GM18520 (cell line): ENCODE results near the gene PLEKHH2.

ENCODE experiments used
- ATAC-seq: cut with Tn5 transposase; IDR thresholded peaks from one replicate; pipeline ENCODE4 v1.9.1; 2021; ENCODE audit not compliant: unreplicated experiment

The PLEKHH2 gene

GRCh38 chr2:43754180-43754579, 117.1 kb downstream of the PLEKHH2 start:
- no peak for ATAC-seq

GRCh38 chr2:43758739-43759138, 121.7 kb downstream of the PLEKHH2 start:
- ATAC-seq: no peak

GRCh38 chr2:43759195-43759594, 122.1 kb downstream of the PLEKHH2 start:
- ATAC-seq: no peak

- no peak for ATAC-seq
Observed at GRCh38 chr2:43762286-43762685, 125.2 kb downstream of the PLEKHH2 start.

- ATAC-seq: no peak
Observed at GRCh38 chr2:43763091-43763490, 126.0 kb downstream of the PLEKHH2 start.

GRCh38 chr2:43764086-43764705, 127.1 kb downstream of the PLEKHH2 start:
- ATAC-seq: no peak

GRCh38 chr2:43766006-43766405, 128.9 kb downstream of the PLEKHH2 start:
- ATAC-seq: no peak

GRCh38 chr2:43773876-43774613, 137.0 kb downstream of the PLEKHH2 start, which contains the start of gene DYNC2LI1:
Gene DYNC2LI1, plus strand, starts transcription at chr2:43774039. Its CDS starts 100 bp downstream, at chr2:43774139.
- peak; percentile 92 for ATAC-seq

GRCh38 chr2:43774617-43775016, 137.6 kb downstream of the PLEKHH2 start:
- no peak for ATAC-seq

- no peak for ATAC-seq
Observed at GRCh38 chr2:43776324-43776723, 139.3 kb downstream of the PLEKHH2 start.

GRCh38 chr2:43777306-43777926, 140.4 kb downstream of the PLEKHH2 start:
- no peak for ATAC-seq

- ATAC-seq: no peak
Observed at GRCh38 chr2:43778233-43778632, 141.2 kb downstream of the PLEKHH2 start.

GRCh38 chr2:43787895-43788294, 150.8 kb downstream of the PLEKHH2 start:
- no peak for ATAC-seq

GRCh38 chr2:43788646-43789045, 151.6 kb downstream of the PLEKHH2 start:
- no peak for ATAC-seq

GRCh38 chr2:43790147-43790546, 153.1 kb downstream of the PLEKHH2 start:
- no peak for ATAC-seq

- ATAC-seq: no peak
Observed at GRCh38 chr2:43791035-43791765, 154.1 kb downstream of the PLEKHH2 start.

GRCh38 chr2:43792653-43793052, 155.6 kb downstream of the PLEKHH2 start:
- ATAC-seq: no peak

- ATAC-seq: no peak
Observed at GRCh38 chr2:43794956-43795355, 157.9 kb downstream of the PLEKHH2 start.

GRCh38 chr2:43796206-43796605, 159.1 kb downstream of the PLEKHH2 start:
- no peak for ATAC-seq

GRCh38 chr2:43798300-43798699, 161.2 kb downstream of the PLEKHH2 start:
- no peak for ATAC-seq

GRCh38 chr2:43800894-43801293, 163.8 kb downstream of the PLEKHH2 start:
- ATAC-seq: no peak
